CD4-positive, alpha-beta T cell (primary cell): Measurements from ENCODE around the gene GDA. TPM values are rescaled to one million over a fixed set of nuclear protein-coding genes. Genes with fewer than 3 reads are reported as not detected.

Source experiments
- ATAC-seq: fragments of 200-7000 bp; cut with Tn5 transposase; one replicate; pipeline ENCODE4 v1.10.0; 2022; ENCODE audit warnings: mild to moderate bottlenecking; ENCODE audit not compliant: poor library complexity
- CTCF ChIA-PET: fragments of 350-600 bp; sonication (Branson Sonifier 250); formaldehyde crosslinking; loops from one replicate; lab custom pipeline; 2021; ENCODE audit warnings: antibody characterized with exemption, inconsistent platforms; lab: Charles Lee
- POLR2A ChIA-PET: fragments of 350-600 bp; sonication (Branson Sonifier 250); formaldehyde crosslinking; loops from one replicate; lab custom pipeline; 2021; ENCODE audit warnings: antibody characterized with exemption, inconsistent platforms; lab: Charles Lee
- DNase-seq, 14 experiments: peaks; one replicate each; pipeline ENCODE4 v3.0.0-alpha.2; 2013 to 2020; ENCODE audit warnings: mixed read lengths in 2 of 14
- H3K27ac ChIP-seq, 2 donors: one replicate each; pipeline versions ENCODE4 v1.5.1 to v1.7.0; 2013; ENCODE audit warnings: low read length in 2 of 2, low read depth in 1 of 2, mild to moderate bottlenecking in 1 of 2
- H3K27me3 ChIP-seq, 2 experiments: 1 replicate in 1 of 2; 2 replicates in 1 of 2; pipeline versions ENCODE4 v1.6.1 to v1.7.0; 2013; ENCODE audit warnings: low read length in 2 of 2, control low read depth in 1 of 2, mild to moderate bottlenecking in 1 of 2, moderate library complexity in 1 of 2; ENCODE audit not compliant: insufficient read depth in 2 of 2, control insufficient read depth in 1 of 2
- H3K36me3 ChIP-seq: one replicate; pipeline ENCODE4 v1.6.1; 2013; ENCODE audit warnings: low read length, control low read depth; ENCODE audit not compliant: insufficient read depth
- H3K4me1 ChIP-seq: one replicate; pipeline ENCODE4 v1.6.1; 2013; ENCODE audit warnings: low read length, control low read depth; ENCODE audit not compliant: insufficient read depth
- H3K4me3 ChIP-seq: one replicate; pipeline ENCODE4 v1.5.1; 2013; ENCODE audit warnings: mild to moderate bottlenecking, low read length, moderate library complexity
- H3K9me3 ChIP-seq, 2 experiments: 1 replicate in 1 of 2; 2 replicates in 1 of 2; pipeline versions ENCODE4 v1.6.1 to v1.7.0; 2013; ENCODE audit warnings: low read length in 2 of 2, mild to moderate bottlenecking in 2 of 2, control low read depth in 1 of 2, moderate library complexity in 1 of 2; ENCODE audit not compliant: control insufficient read depth in 1 of 2, insufficient read depth in 1 of 2
- H3K27ac Mint-ChIP-seq: one replicate; pipeline ENCODE4 v1.8.0; 2020; ENCODE audit warnings: mixed read lengths
- H3K27me3 Mint-ChIP-seq: one replicate; pipeline ENCODE4 v1.8.0; 2021; ENCODE audit warnings: mixed read lengths
- H3K36me3 Mint-ChIP-seq: one replicate; pipeline ENCODE4 v1.8.0; 2021; ENCODE audit warnings: low read depth, mixed read lengths
- H3K4me1 Mint-ChIP-seq: one replicate; pipeline ENCODE4 v1.8.0; 2021; ENCODE audit warnings: low read depth, mixed read lengths
- H3K4me3 Mint-ChIP-seq: one replicate; pipeline ENCODE4 v1.8.0; 2020; ENCODE audit warnings: mild to moderate bottlenecking, mixed read lengths
- H3K9me3 Mint-ChIP-seq: one replicate; pipeline ENCODE4 v1.8.0; 2020; ENCODE audit warnings: mixed read lengths
- CTCF ChIP-seq: fragments of 200-600 bp; IDR thresholded peaks from one replicate; pipeline ENCODE4 v1.8.0; 2022; ENCODE audit warnings: antibody characterized with exemption, mild to moderate bottlenecking
- intact Hi-C, 2 experiments: fragments of 100-400 bp; cut with DNase I in 1 of 2; cut with micrococcal nuclease in 1 of 2; formaldehyde crosslinking; loops; one replicate each; pipeline versions ENCODE4 v1.15.1 to v1.9.0; 2023 to 2025; cut with DNase I, micrococcal nuclease
- total RNA-seq, 174 experiments: library from RNA in 2 of 174; stranded (reverse) in 2 of 174; gene quantifications; one replicate each; pipeline ENCODE4 v1.2.3 and lab custom pipeline; 2021 to 2026

The GDA gene
- total RNA-seq, 2 experiments from 2014 or later, result not detected

GRCh38 chr9:72292874-72293607, 143.8 kb downstream of the GDA start:
- Histone ChIP-seq H3K36me3 (no peaks in the 10 kb centered on the region), H3K4me3 (no peak overlapping the region), H3K27ac (no peak overlapping the region), H3K9me3 (no peaks in the 10 kb centered on the region), H3K4me1 (no peaks in the 10 kb centered on the region), H3K27me3 (no peaks in the 10 kb centered on the region)
- Mint-ChIP-seq H3K9me3 (no peaks in the 10 kb centered on the region), H3K27me3 (peaks cover 8% of the 10 kb centered on the region), H3K4me1 (no peaks in the 10 kb centered on the region), H3K36me3 (no peaks in the 10 kb centered on the region), H3K4me3 (no peak overlapping the region), H3K27ac (no peak overlapping the region)
- CTCF ChIA-PET, result interaction anchor here (0.6 to 2.0 kb wide), 3 partner anchors 21 to 300 kb away, joined by 3 to 7 read pairs (median 5); no protein-coding TSS in a partner anchor
- peak in 3 of 14 experiments; percentile 17 to 38 (median 22) for DNase-seq
- TF ChIP-seq CTCF, result no peak
- intact Hi-C loops, result loop anchor here in 1 of 2 experiments (1.0 kb wide), 1 partner anchor 299 kb away; no protein-coding TSS in a partner anchor
- POLR2A ChIA-PET, result no interaction called here
- ATAC-seq, result no peak

- Mint-ChIP-seq H3K36me3 (no peaks in the 10 kb centered on the region), H3K27ac (no peak overlapping the region), H3K4me3 (no peak overlapping the region), H3K9me3 (no peaks in the 10 kb centered on the region), H3K27me3 (no peaks in the 10 kb centered on the region), H3K4me1 (no peaks in the 10 kb centered on the region)
- Histone ChIP-seq H3K27ac (no peak overlapping the region), H3K4me3 (no peak overlapping the region), H3K27me3 (no peaks in the 10 kb centered on the region), H3K9me3 (no peaks in the 10 kb centered on the region), H3K36me3 (no peaks in the 10 kb centered on the region), H3K4me1 (no peaks in the 10 kb centered on the region)
- ATAC-seq, result no peak
- ChIA-PET POLR2A (no interaction called here), CTCF (interaction anchor here (0.6 kb wide), 2 partner anchors 307 to 308 kb away, joined by 3 to 4 read pairs; no protein-coding TSS in a partner anchor)
- intact Hi-C loops, result loop anchor here in 1 of 2 experiments (1.0 kb wide), 1 partner anchor 297 kb away; no protein-coding TSS in a partner anchor
- DNase-seq, result peak in 2 of 14 experiments; percentile 13 to 25
- no peak for TF ChIP-seq CTCF
Observed at GRCh38 chr9:72294936-72295335, 145.7 kb downstream of the GDA start.

- Mint-ChIP-seq H3K36me3 (no peaks in the 10 kb centered on the region), H3K27ac (no peak overlapping the region), H3K27me3 (no peaks in the 10 kb centered on the region), H3K4me1 (peaks cover 9% of the 10 kb centered on the region), H3K4me3 (no peak overlapping the region), H3K9me3 (no peaks in the 10 kb centered on the region)
- Histone ChIP-seq H3K36me3 (no peaks in the 10 kb centered on the region), H3K4me3 (no peak overlapping the region), H3K27ac (no peak overlapping the region), H3K9me3 (no peaks in the 10 kb centered on the region), H3K27me3 (no peaks in the 10 kb centered on the region), H3K4me1 (peaks cover 2% of the 10 kb centered on the region)
- TF ChIP-seq CTCF, result no peak
- POLR2A ChIA-PET, result no interaction called here
- ATAC-seq (no peak), DNase-seq (no peak)
- CTCF ChIA-PET, result interaction anchor here (1.0 kb wide), 1 partner anchor 17 kb away, joined by 3 read pairs; no protein-coding TSS in a partner anchor
- intact Hi-C loops, result no loop called here
Observed at GRCh38 chr9:72297516-72297915, 148.3 kb downstream of the GDA start.
